Glutamatergic neuron (in vitro differentiated cells): Measurements from ENCODE around the gene RAD51D. TPM values are rescaled to one million over a fixed set of nuclear protein-coding genes. Genes with fewer than 3 reads are reported as not detected.

Source experiments
- DNase-seq: peaks from one replicate; pipeline ENCODE4 v3.0.0; 2022
- H3K27ac Mint-ChIP-seq: one replicate; pipeline ENCODE4 v1.8.0; 2020; ENCODE audit warnings: mild to moderate bottlenecking, mixed read lengths, inconsistent platforms; ENCODE audit not compliant: unreplicated experiment
- H3K27me3 Mint-ChIP-seq: one replicate; pipeline ENCODE4 v1.8.0; 2020; ENCODE audit warnings: mild to moderate bottlenecking, moderate library complexity, mixed read lengths, inconsistent platforms; ENCODE audit not compliant: unreplicated experiment
- H3K36me3 Mint-ChIP-seq: one replicate; pipeline ENCODE4 v1.8.0; 2020; ENCODE audit warnings: mild to moderate bottlenecking, mixed read lengths, inconsistent platforms; ENCODE audit not compliant: unreplicated experiment
- H3K4me1 Mint-ChIP-seq: one replicate; pipeline ENCODE4 v1.8.0; 2020; ENCODE audit warnings: mild to moderate bottlenecking, low read depth, mixed read lengths, inconsistent platforms; ENCODE audit not compliant: unreplicated experiment
- H3K4me3 Mint-ChIP-seq: one replicate; pipeline ENCODE4 v1.8.0; 2020; ENCODE audit warnings: mild to moderate bottlenecking, mixed read lengths, inconsistent platforms; ENCODE audit not compliant: unreplicated experiment
- H3K9me3 Mint-ChIP-seq: one replicate; pipeline ENCODE4 v1.8.0; 2020; ENCODE audit warnings: mild to moderate bottlenecking, moderate library complexity, mixed read lengths, inconsistent platforms; ENCODE audit not compliant: unreplicated experiment
- CTCF ChIP-seq: fragments of 200-600 bp; sonication (generic); IDR thresholded peaks from one replicate; pipeline ENCODE4 v1.5.0; 2021; ENCODE audit not compliant: partially characterized antibody, unreplicated experiment
- total RNA-seq: library from RNA; stranded (reverse); fragmentation: NEBNext Ultra II Directional; extraction: Animal tissue kit (Norgen Biotek cat#: 25700); gene quantifications from one replicate; pipeline ENCODE4 v1.2.1, GENCODE V29; 2021; ENCODE audit not compliant: unreplicated experiment

RAD51D gene
- total RNA-seq, 1 donor from 2014 or later, result 10.1 TPM

GRCh38 chr17:35132099-35132498 lies 12.4 kb upstream of the RAD51D start:
- no peak for DNase-seq
- Mint-ChIP-seq H3K4me1 (peaks cover 5% of the 10 kb centered on the region), H3K9me3 (peaks cover 6% of the 10 kb centered on the region), H3K27me3 (no peaks in the 10 kb centered on the region), H3K27ac (no peak overlapping the region), H3K4me3 (no peak overlapping the region), H3K36me3 (peaks cover 8% of the 10 kb centered on the region)
- no peak for TF ChIP-seq CTCF

GRCh38 chr17:35130392-35130791 lies 10.7 kb upstream of the RAD51D start:
- Mint-ChIP-seq H3K27ac (no peak overlapping the region), H3K4me3 (no peak overlapping the region), H3K9me3 (peaks cover 6% of the 10 kb centered on the region), H3K4me1 (peaks cover 5% of the 10 kb centered on the region), H3K27me3 (no peaks in the 10 kb centered on the region), H3K36me3 (peaks cover 8% of the 10 kb centered on the region)
- DNase-seq, result no peak
- no peak for TF ChIP-seq CTCF

GRCh38 chr17:35129973-35130351 lies 10.3 kb upstream of the RAD51D start:
- Mint-ChIP-seq H3K4me1 (peaks cover 5% of the 10 kb centered on the region), H3K9me3 (peaks cover 6% of the 10 kb centered on the region), H3K27me3 (no peaks in the 10 kb centered on the region), H3K36me3 (peaks cover 8% of the 10 kb centered on the region), H3K4me3 (no peak overlapping the region), H3K27ac (no peak overlapping the region)
- no peak for DNase-seq
- no peak for TF ChIP-seq CTCF

- Mint-ChIP-seq H3K4me3 (no peak overlapping the region), H3K27me3 (no peaks in the 10 kb centered on the region), H3K9me3 (peaks cover 6% of the 10 kb centered on the region), H3K27ac (no peak overlapping the region), H3K36me3 (peaks cover 8% of the 10 kb centered on the region), H3K4me1 (peaks cover 5% of the 10 kb centered on the region)
- DNase-seq, result no peak
- TF ChIP-seq CTCF, result no peak
These were observed 9.7 kb upstream of the RAD51D start for GRCh38 chr17:35129154-35129972.

- TF ChIP-seq CTCF, result no peak
- H3K4me3 Mint-ChIP-seq, result no peak overlapping the region
- no peaks in the 10 kb centered on the region for H3K27me3 Mint-ChIP-seq
- DNase-seq, result no peak
- peaks cover 2% of the 10 kb centered on the region for H3K9me3 Mint-ChIP-seq
- H3K36me3 Mint-ChIP-seq, result no peaks in the 10 kb centered on the region
- no peaks in the 10 kb centered on the region for H3K4me1 Mint-ChIP-seq
- H3K27ac Mint-ChIP-seq, result no peak overlapping the region
These were observed 8.3 kb upstream of the RAD51D start for GRCh38 chr17:35127751-35128514.
